Measurements from ENCODE around the gene NUP98. TPM values are rescaled to one million over a fixed set of nuclear protein-coding genes. Genes with fewer than 3 reads are reported as not detected.

Gene NUP98
- total and polyA plus RNA-seq, 10 of the 15 experiments (the other 5 are each of a cell fraction or from before 2014, with no cell fraction given), result 21.7 to 108 (median 78.9) TPM

DNA sequence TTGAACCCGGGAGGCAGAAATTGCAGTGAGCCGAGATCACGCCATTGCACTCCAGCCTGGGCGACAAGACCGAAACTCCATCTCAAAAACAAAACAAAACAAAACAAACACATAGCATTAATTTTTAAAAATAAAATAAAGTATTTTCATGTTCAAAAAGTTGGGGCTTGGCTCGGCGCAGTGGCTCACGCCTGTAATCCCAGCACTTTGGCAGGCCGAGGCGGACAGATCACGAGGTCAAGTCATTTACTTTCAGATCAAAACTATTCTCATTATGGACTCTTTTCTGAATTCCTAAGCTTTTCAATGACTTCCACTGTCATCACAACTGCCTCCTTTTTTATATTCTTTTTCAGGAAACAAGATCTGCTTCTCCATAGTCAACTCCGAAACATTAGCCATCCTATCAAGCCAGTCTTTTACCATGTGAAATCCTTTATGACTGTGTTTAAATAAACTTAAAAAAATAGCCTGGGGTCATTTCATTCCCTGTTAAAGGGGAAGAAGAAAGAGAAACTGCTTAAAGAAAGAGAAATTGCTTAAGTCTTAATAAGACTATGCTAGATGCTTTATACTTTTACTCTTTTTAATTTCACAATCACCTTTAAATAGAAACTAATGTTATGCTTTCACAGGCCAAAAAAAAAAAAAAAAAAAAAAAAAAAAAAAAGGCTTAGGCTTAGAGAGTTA, 113.1 kb downstream of the NUP98 start (continued):
- TF ChIP-seq, protein P1, sequence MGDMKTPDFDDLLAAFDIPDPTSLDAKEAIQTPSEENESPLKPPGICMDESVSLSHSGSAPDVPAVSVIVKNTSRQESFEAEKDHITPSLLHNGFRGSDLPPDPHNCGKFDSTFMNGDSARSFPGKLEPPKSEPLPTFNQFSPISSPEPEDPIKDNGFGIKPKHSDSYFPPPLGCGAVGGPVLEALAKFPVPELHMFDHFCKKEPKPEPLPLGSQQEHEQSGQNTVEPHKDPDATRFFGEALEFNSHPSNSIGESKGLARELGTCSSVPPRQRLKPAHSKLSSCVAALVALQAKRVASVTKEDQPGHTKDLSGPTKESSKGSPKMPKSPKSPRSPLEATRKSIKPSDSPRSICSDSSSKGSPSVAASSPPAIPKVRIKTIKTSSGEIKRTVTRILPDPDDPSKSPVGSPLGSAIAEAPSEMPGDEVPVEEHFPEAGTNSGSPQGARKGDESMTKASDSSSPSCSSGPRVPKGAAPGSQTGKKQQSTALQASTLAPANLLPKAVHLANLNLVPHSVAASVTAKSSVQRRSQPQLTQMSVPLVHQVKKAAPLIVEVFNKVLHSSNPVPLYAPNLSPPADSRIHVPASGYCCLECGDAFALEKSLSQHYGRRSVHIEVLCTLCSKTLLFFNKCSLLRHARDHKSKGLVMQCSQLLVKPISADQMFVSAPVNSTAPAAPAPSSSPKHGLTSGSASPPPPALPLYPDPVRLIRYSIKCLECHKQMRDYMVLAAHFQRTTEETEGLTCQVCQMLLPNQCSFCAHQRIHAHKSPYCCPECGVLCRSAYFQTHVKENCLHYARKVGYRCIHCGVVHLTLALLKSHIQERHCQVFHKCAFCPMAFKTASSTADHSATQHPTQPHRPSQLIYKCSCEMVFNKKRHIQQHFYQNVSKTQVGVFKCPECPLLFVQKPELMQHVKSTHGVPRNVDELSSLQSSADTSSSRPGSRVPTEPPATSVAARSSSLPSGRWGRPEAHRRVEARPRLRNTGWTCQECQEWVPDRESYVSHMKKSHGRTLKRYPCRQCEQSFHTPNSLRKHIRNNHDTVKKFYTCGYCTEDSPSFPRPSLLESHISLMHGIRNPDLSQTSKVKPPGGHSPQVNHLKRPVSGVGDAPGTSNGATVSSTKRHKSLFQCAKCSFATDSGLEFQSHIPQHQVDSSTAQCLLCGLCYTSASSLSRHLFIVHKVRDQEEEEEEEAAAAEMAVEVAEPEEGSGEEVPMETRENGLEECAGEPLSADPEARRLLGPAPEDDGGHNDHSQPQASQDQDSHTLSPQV (IDR thresholded peaks at IDR 0.05), result no peak
- no peak for TF ChIP-seq GATAD2B (conservative IDR thresholded peaks at IDR 0.05; ENCODE audit: low read depth)
- TF ChIP-seq RAD51 (IDR thresholded peaks at IDR 0.05), result no peak
- no peak for TF ChIP-seq TAF1 (IDR thresholded peaks at IDR 0.05; ENCODE audit: borderline replicate concordance, low read depth, low read length)
- TF ChIP-seq ZNF622 (IDR thresholded peaks at IDR 0.05), result no peak

- CTCF ChIA-PET, result interaction anchor here (1.8 kb wide), 1 partner anchor 126 kb away, joined by 6 read pairs; the partner anchor contains the start of gene PGAP2
- BruUV-seq (replicated peaks), result no TSS peak
- over 99% methylated on average over 9 of the region's 9 CpGs for WGBS (ENCODE audit: insufficient coverage, insufficient replicate concordance, low lambda C conversion rate, missing lambda C conversion rate)
- intact Hi-C loops (cut with micrococcal nuclease; ENCODE audit: unreplicated experiment) (no loop called here), in situ Hi-C loops (cut with MboI) (no loop called here)
- ATAC-seq, result no peak
- Histone ChIP-seq H3K27me3 (replicated peaks in 1 of 2; ENCODE audit: control insufficient read depth in 2 of 2, insufficient read depth in 2 of 2, low read length in 1 of 2) (no peaks in the 10 kb centered on the region), H4K20me1 (ENCODE audit: control insufficient read depth, insufficient read depth) (no peaks in the 10 kb centered on the region), H2AFZ (ENCODE audit: control insufficient read depth, low read depth, low read length) (no peak overlapping the region), H3K4me1 (ENCODE audit: control insufficient read depth, insufficient read depth, low read length) (no peaks in the 10 kb centered on the region), H3K9ac (ENCODE audit: control insufficient read depth, insufficient read depth, low read length) (no peak overlapping the region), H3K36me3 (ENCODE audit: control insufficient read depth in 2 of 2, insufficient read depth in 2 of 2, low read length in 1 of 2) (peaks cover 14 to 62% of the 10 kb centered on the region in 2 experiments), H3K79me2 (ENCODE audit: control insufficient read depth, insufficient read depth, low read length) (no peaks in the 10 kb centered on the region), H3K27ac (ENCODE audit: control insufficient read depth, insufficient read depth) (no peak overlapping the region), H3K4me3 (no peak overlapping the region), H3K4me2 (ENCODE audit: control insufficient read depth, insufficient read depth) (no peak overlapping the region), H3K9me3 (replicated peaks; ENCODE audit: control insufficient read depth, insufficient read depth, low read length) (no peaks in the 10 kb centered on the region)
- SMC1A ChIA-PET (ENCODE audit: uncharacterized antibody, unreplicated experiment), result interaction anchor here (0.7 to 0.9 kb wide), 2 partner anchors 126 to 390 kb away, joined by 3 read pairs; no protein-coding TSS in a partner anchor
- POLR2A ChIA-PET, result no interaction called here
- RAD21 ChIA-PET (ENCODE audit: unreplicated experiment), result no interaction called here
- FAIRE-seq, result no peak
- DNase-seq (ENCODE audit: low read depth, low spot score), result no peak
- TF ChIP-seq CREB1 (IDR thresholded peaks at IDR 0.05; ENCODE audit: low read depth) (no peak), NFYB (IDR thresholded peaks at IDR 0.05; ENCODE audit: insufficient read depth, low read depth, low read length) (no peak), ESRRA (IDR thresholded peaks at IDR 0.05; ENCODE audit: low read length) (no peak), STAT1 (conservative IDR thresholded peaks at IDR 0.05) (no peak), MLLT1 (IDR thresholded peaks at IDR 0.05) (no peak), FOXM1 (IDR thresholded peaks at IDR 0.05; ENCODE audit: low read depth, low read length) (no peak), POU2F2 (IDR thresholded peaks at IDR 0.05; ENCODE audit: borderline replicate concordance, low read depth, low read length) (no peak)
- TF ChIP-seq, protein P2, sequence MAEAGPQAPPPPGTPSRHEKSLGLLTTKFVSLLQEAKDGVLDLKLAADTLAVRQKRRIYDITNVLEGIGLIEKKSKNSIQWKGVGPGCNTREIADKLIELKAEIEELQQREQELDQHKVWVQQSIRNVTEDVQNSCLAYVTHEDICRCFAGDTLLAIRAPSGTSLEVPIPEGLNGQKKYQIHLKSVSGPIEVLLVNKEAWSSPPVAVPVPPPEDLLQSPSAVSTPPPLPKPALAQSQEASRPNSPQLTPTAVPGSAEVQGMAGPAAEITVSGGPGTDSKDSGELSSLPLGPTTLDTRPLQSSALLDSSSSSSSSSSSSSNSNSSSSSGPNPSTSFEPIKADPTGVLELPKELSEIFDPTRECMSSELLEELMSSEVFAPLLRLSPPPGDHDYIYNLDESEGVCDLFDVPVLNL (IDR thresholded peaks at IDR 0.05; ENCODE audit: low read depth, low read length), result no peak
Observed at GRCh38 chr11:3683039-3683438, 114.3 kb downstream of the NUP98 start.

All from GM12878 (cell line).